Measurements from ENCODE around the gene USP28.

- no peak for TF ChIP-seq GABPA (IDR thresholded peaks at IDR 0.05; ENCODE audit: low read depth)
- no peak for TF ChIP-seq REST (IDR thresholded peaks at IDR 0.05; ENCODE audit: insufficient replicate concordance, low read depth)
- TF ChIP-seq CTCF (IDR thresholded peaks at IDR 0.05; ENCODE audit: insufficient read depth, low read length): no peak
These were observed 37.4 kb downstream of the USP28 start for GRCh38 chr11:113838005-113838404.

Data from HL-60 (cell line).